ENCODE data around the gene ADAMTS16. TPM values are rescaled to one million over a fixed set of nuclear protein-coding genes. Genes with fewer than 3 reads are reported as not detected.
A peak's percentile ranks its signal among the peaks of the same experiment; 100 is the strongest.

Gene ADAMTS16
- total RNA-seq, 1 experiment from 2014 or later = 30.1 TPM

DNA sequence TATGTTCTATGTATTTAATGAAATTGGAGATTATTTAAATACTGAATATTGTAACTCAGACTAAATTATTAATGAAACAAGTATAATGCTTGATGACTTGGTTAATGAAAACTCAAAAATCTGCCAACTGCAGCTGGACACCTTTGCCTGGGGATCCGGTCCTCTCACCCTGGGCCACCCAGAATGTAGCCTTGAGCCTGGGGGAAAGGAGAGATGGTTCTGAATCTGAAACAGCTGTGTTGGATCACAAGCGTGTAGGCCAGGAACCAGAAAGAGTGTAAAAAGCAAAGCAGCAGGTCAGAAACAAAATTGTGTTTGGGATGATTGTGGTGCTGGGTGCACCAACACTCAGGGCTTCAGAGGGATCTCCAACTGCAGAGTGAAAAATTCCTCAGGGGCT, 38.5 kb downstream of the ADAMTS16 start:
- Mint-ChIP-seq H3K4me3 (peak overlapping the region; percentile 54), H3K27ac (peak overlapping the region; percentile 100), H3K27me3 (ENCODE audit: low read depth) (no peaks in the 10 kb centered on the region), H3K9me3 (peaks cover 13% of the 10 kb centered on the region), H3K4me1 (peaks cover 84% of the 10 kb centered on the region), H3K36me3 (peaks cover 22% of the 10 kb centered on the region)
- ChIA-PET CTCF (interaction anchor here (1.0 kb wide), 1 partner anchor 38 kb away, joined by 3 read pairs; the partner anchor contains the start of gene ADAMTS16), POLR2A (interaction anchor here (0.6 kb wide), 1 partner anchor 17 kb away, joined by 7 read pairs; no protein-coding TSS in a partner anchor)
- DNase-seq (ENCODE audit: low spot score) = no peak
- TF ChIP-seq ZNF232 (CRISPR knock-in tag; IDR thresholded peaks at IDR 0.05) (no peak), ZNF219 (CRISPR knock-in tag; IDR thresholded peaks at IDR 0.05; ENCODE audit: borderline replicate concordance) (no peak), ZNF416 (CRISPR knock-in tag; IDR thresholded peaks at IDR 0.05) (no peak), ATF1 (CRISPR knock-in tag; IDR thresholded peaks at IDR 0.05) (no peak), FOXP1 (CRISPR knock-in tag; IDR thresholded peaks at IDR 0.05; ENCODE audit: borderline replicate concordance) (no peak)
- TF ChIP-seq, protein P1, sequence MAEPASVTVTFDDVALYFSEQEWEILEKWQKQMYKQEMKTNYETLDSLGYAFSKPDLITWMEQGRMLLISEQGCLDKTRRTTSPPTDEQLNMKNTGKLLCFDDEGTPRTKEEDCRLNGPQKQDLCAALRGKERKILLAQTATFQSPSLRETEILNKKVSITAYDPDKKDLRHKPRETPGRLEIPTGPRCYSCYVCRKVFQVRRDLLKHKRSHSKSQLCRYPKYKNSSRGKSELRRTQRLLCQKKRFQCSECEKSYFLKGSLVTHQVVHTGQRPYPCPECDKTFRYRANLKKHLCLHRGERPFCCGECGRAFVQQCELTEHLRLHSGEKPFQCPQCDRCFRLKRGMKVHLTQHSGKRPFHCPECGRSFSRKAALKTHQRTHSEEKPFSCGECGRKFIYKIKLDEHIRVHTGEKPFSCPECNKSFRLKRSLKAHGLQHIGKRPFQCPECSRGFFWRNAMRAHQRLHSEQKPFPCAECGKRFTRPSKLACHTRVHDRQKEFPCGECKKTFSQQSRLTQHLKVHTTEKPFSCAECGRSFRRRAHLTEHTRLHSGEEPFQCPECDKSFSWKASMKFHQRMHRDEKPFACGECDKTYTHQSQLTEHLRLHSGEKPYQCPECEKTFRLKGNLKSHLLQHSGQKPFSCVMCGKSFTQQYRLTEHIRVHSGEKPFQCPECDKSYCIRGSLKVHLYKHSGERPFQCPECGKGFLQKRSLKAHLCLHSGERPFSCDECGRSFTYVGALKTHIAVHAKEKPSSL (CRISPR knock-in tag; conservative IDR thresholded peaks at IDR 0.05) = no peak
- no peak for ATAC-seq

DNA sequence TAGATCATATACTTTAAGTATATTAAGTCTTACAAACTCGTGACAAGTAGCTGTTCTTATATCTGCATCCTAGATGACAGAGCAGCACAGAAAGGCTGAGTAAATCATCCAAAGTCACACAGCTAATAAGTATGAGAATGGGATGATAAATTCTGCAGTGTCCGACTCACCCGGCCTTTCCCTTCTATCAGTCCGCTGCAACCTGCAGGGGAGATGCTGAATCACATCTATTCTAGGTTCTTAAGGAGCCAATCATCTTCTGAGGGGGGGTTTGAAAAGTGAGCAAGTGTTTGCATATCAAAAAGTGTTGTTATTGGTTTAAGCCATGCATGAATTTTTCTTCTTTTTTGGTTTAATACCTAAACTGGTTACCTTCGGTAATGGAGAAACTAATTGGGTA, 38.9 kb downstream of the ADAMTS16 start:
- CTCF ChIA-PET = no interaction called here
- no peak for DNase-seq (ENCODE audit: low spot score)
- Mint-ChIP-seq H3K27ac (peak overlapping the region; percentile 100), H3K4me3 (peak overlapping the region; percentile 54), H3K4me1 (peaks cover 89% of the 10 kb centered on the region), H3K9me3 (peaks cover 9% of the 10 kb centered on the region), H3K36me3 (peaks cover 18% of the 10 kb centered on the region), H3K27me3 (ENCODE audit: low read depth) (no peaks in the 10 kb centered on the region)
- peak; percentile 9; the same call in 1 of the 2 replicates for ATAC-seq
- POLR2A ChIA-PET = interaction anchor here (0.6 kb wide), 1 partner anchor 17 kb away, joined by 7 read pairs; no protein-coding TSS in a partner anchor
- TF ChIP-seq, protein P2, sequence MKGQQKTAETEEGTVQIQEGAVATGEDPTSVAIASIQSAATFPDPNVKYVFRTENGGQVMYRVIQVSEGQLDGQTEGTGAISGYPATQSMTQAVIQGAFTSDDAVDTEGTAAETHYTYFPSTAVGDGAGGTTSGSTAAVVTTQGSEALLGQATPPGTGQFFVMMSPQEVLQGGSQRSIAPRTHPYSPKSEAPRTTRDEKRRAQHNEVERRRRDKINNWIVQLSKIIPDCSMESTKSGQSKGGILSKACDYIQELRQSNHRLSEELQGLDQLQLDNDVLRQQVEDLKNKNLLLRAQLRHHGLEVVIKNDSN (CRISPR knock-in tag; IDR thresholded peaks at IDR 0.05) = no peak
- TF ChIP-seq, protein P3, sequence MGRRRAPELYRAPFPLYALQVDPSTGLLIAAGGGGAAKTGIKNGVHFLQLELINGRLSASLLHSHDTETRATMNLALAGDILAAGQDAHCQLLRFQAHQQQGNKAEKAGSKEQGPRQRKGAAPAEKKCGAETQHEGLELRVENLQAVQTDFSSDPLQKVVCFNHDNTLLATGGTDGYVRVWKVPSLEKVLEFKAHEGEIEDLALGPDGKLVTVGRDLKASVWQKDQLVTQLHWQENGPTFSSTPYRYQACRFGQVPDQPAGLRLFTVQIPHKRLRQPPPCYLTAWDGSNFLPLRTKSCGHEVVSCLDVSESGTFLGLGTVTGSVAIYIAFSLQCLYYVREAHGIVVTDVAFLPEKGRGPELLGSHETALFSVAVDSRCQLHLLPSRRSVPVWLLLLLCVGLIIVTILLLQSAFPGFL (CRISPR knock-in tag; IDR thresholded peaks at IDR 0.05; ENCODE audit: borderline replicate concordance) = no peak
- TF ChIP-seq ZNF138 (CRISPR knock-in tag; conservative IDR thresholded peaks at IDR 0.05) = no peak
- TF ChIP-seq HMGA2 (CRISPR knock-in tag; IDR thresholded peaks at IDR 0.05) = no peak
- TF ChIP-seq, protein P4, sequence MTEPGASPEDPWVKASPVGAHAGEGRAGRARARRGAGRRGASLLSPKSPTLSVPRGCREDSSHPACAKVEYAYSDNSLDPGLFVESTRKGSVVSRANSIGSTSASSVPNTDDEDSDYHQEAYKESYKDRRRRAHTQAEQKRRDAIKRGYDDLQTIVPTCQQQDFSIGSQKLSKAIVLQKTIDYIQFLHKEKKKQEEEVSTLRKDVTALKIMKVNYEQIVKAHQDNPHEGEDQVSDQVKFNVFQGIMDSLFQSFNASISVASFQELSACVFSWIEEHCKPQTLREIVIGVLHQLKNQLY (CRISPR knock-in tag; IDR thresholded peaks at IDR 0.05) = no peak
- TF ChIP-seq, protein P5, sequence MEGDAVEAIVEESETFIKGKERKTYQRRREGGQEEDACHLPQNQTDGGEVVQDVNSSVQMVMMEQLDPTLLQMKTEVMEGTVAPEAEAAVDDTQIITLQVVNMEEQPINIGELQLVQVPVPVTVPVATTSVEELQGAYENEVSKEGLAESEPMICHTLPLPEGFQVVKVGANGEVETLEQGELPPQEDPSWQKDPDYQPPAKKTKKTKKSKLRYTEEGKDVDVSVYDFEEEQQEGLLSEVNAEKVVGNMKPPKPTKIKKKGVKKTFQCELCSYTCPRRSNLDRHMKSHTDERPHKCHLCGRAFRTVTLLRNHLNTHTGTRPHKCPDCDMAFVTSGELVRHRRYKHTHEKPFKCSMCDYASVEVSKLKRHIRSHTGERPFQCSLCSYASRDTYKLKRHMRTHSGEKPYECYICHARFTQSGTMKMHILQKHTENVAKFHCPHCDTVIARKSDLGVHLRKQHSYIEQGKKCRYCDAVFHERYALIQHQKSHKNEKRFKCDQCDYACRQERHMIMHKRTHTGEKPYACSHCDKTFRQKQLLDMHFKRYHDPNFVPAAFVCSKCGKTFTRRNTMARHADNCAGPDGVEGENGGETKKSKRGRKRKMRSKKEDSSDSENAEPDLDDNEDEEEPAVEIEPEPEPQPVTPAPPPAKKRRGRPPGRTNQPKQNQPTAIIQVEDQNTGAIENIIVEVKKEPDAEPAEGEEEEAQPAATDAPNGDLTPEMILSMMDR (IDR thresholded peaks at IDR 0.05) = no peak
- TF ChIP-seq, protein P1 (CRISPR knock-in tag; conservative IDR thresholded peaks at IDR 0.05) = no peak
- TF ChIP-seq SOX15 (CRISPR knock-in tag; IDR thresholded peaks at IDR 0.05) = no peak
- no peak for TF ChIP-seq ZNF423 (CRISPR knock-in tag; IDR thresholded peaks at IDR 0.05)
- TF ChIP-seq, protein P6, sequence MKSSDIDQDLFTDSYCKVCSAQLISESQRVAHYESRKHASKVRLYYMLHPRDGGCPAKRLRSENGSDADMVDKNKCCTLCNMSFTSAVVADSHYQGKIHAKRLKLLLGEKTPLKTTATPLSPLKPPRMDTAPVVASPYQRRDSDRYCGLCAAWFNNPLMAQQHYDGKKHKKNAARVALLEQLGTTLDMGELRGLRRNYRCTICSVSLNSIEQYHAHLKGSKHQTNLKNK (CRISPR knock-in tag; IDR thresholded peaks at IDR 0.05) = no peak
- TF ChIP-seq, protein P7, sequence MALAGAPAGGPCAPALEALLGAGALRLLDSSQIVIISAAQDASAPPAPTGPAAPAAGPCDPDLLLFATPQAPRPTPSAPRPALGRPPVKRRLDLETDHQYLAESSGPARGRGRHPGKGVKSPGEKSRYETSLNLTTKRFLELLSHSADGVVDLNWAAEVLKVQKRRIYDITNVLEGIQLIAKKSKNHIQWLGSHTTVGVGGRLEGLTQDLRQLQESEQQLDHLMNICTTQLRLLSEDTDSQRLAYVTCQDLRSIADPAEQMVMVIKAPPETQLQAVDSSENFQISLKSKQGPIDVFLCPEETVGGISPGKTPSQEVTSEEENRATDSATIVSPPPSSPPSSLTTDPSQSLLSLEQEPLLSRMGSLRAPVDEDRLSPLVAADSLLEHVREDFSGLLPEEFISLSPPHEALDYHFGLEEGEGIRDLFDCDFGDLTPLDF (CRISPR knock-in tag; IDR thresholded peaks at IDR 0.05) = no peak
- TF ChIP-seq, protein P8, sequence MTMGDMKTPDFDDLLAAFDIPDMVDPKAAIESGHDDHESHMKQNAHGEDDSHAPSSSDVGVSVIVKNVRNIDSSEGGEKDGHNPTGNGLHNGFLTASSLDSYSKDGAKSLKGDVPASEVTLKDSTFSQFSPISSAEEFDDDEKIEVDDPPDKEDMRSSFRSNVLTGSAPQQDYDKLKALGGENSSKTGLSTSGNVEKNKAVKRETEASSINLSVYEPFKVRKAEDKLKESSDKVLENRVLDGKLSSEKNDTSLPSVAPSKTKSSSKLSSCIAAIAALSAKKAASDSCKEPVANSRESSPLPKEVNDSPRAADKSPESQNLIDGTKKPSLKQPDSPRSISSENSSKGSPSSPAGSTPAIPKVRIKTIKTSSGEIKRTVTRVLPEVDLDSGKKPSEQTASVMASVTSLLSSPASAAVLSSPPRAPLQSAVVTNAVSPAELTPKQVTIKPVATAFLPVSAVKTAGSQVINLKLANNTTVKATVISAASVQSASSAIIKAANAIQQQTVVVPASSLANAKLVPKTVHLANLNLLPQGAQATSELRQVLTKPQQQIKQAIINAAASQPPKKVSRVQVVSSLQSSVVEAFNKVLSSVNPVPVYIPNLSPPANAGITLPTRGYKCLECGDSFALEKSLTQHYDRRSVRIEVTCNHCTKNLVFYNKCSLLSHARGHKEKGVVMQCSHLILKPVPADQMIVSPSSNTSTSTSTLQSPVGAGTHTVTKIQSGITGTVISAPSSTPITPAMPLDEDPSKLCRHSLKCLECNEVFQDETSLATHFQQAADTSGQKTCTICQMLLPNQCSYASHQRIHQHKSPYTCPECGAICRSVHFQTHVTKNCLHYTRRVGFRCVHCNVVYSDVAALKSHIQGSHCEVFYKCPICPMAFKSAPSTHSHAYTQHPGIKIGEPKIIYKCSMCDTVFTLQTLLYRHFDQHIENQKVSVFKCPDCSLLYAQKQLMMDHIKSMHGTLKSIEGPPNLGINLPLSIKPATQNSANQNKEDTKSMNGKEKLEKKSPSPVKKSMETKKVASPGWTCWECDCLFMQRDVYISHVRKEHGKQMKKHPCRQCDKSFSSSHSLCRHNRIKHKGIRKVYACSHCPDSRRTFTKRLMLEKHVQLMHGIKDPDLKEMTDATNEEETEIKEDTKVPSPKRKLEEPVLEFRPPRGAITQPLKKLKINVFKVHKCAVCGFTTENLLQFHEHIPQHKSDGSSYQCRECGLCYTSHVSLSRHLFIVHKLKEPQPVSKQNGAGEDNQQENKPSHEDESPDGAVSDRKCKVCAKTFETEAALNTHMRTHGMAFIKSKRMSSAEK (CRISPR knock-in tag; IDR thresholded peaks at IDR 0.05; ENCODE audit: borderline replicate concordance) = no peak
- TF ChIP-seq GRHL2 (CRISPR knock-in tag; IDR thresholded peaks at IDR 0.05; ENCODE audit: insufficient replicate concordance, severe bottlenecking) = no peak
- TF ChIP-seq, protein P9, sequence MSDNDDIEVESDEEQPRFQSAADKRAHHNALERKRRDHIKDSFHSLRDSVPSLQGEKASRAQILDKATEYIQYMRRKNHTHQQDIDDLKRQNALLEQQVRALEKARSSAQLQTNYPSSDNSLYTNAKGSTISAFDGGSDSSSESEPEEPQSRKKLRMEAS (CRISPR knock-in tag; IDR thresholded peaks at IDR 0.05) = no peak

Measured in WTC11 (cell line).